GM12891 (cell line): ENCODE data around the gene ABCB8.

Experiments used
- POLR2A ChIP-seq: IDR thresholded peaks from 2 replicates; pipeline ENCODE4 v1.6.1; 2011; ENCODE audit warnings: low read depth, low read length, control low read depth
- SPI1 ChIP-seq: IDR thresholded peaks from 2 replicates; pipeline ENCODE4 v1.6.1; 2011; ENCODE audit warnings: low read depth, low read length, control low read depth
- TAF1 ChIP-seq: IDR thresholded peaks from 2 replicates; pipeline ENCODE4 v1.6.1; 2011; ENCODE audit warnings: low read depth, low read length, control low read depth

- TF ChIP-seq TAF1 (no peak), POLR2A (no peak), SPI1 (no peak)
These were observed 58.6 kb downstream of the ABCB8 start for GRCh38 chr7:151086802-151087244.
